SK-N-SH (cell line): ENCODE measurements around the gene NACC1.

Experiments
- EP300 ChIP-seq, 2 experiments: IDR thresholded peaks; 2 replicates each; pipeline versions ENCODE4 v1.4.0 to v1.6.1; 2012; ENCODE audit warnings: borderline replicate concordance in 1 of 2, low read depth in 1 of 2, low read length in 1 of 2
- FOXJ3 ChIP-seq: sonication (generic); formaldehyde crosslinking; IDR thresholded peaks from 2 replicates; pipeline ENCODE4 v1.5.1; 2020; ENCODE audit warnings: mild to moderate bottlenecking, missing genetic modification reagents
- GABPA ChIP-seq: IDR thresholded peaks from 2 replicates; pipeline ENCODE4 v1.4.0; 2012; ENCODE audit warnings: low read depth, mild to moderate bottlenecking
- GATA2 ChIP-seq: sonication (generic); formaldehyde crosslinking; IDR thresholded peaks from 2 replicates; pipeline ENCODE4 v1.5.0; 2020; ENCODE audit warnings: mild to moderate bottlenecking, missing genetic modification reagents
- NRF1 ChIP-seq: IDR thresholded peaks from 2 replicates; pipeline ENCODE4 v1.6.1; 2012; ENCODE audit warnings: low read depth, mild to moderate bottlenecking, low read length
- RAD21 ChIP-seq: IDR thresholded peaks from 2 replicates; pipeline ENCODE4 v1.6.1; 2012; ENCODE audit warnings: mild to moderate bottlenecking, low read length
- RCOR1 ChIP-seq: fragments of 150-350 bp; IDR thresholded peaks from 2 replicates; pipeline ENCODE4 v1.6.1; 2017; ENCODE audit warnings: antibody characterized with exemption, low read length
- REST ChIP-seq: IDR thresholded peaks from 2 replicates; pipeline ENCODE4 v1.6.1; 2012; ENCODE audit warnings: mild to moderate bottlenecking, low read depth, low read length, moderate library complexity
- TF ChIP-seq, protein P1 (sequence below): fragments of 200-600 bp; sonication (generic); IDR thresholded peaks from 2 replicates; pipeline ENCODE4 v1.6.1; 2017; ENCODE audit warnings: antibody characterized with exemption, mild to moderate bottlenecking, moderate library complexity
- TF ChIP-seq, protein P2 (sequence below): fragments of 150-350 bp; IDR thresholded peaks from 2 replicates; pipeline ENCODE4 v1.6.1; 2016; ENCODE audit warnings: mild to moderate bottlenecking, low read depth, low read length

DNA sequence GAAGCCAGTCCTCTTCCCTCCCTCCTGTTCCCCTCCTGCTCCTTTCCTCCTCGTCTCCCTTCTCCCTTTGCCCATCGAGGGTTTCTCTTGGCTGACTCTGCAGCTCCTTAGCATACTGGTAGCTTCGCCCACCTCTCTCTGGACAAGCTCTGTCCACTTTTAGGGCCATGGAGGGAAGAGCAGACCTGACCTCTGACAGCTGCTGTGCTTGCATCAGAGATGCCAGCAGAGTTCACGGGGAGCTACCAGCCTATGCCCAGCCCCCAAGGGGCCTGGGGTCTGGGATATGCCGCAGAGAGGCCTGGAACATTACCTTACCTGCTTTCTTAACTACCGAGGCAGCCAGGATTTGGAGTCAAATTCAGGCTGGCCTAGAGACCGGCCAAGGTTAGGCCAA lies 35.1 kb upstream of the NACC1 start:
- TF ChIP-seq, protein P1, sequence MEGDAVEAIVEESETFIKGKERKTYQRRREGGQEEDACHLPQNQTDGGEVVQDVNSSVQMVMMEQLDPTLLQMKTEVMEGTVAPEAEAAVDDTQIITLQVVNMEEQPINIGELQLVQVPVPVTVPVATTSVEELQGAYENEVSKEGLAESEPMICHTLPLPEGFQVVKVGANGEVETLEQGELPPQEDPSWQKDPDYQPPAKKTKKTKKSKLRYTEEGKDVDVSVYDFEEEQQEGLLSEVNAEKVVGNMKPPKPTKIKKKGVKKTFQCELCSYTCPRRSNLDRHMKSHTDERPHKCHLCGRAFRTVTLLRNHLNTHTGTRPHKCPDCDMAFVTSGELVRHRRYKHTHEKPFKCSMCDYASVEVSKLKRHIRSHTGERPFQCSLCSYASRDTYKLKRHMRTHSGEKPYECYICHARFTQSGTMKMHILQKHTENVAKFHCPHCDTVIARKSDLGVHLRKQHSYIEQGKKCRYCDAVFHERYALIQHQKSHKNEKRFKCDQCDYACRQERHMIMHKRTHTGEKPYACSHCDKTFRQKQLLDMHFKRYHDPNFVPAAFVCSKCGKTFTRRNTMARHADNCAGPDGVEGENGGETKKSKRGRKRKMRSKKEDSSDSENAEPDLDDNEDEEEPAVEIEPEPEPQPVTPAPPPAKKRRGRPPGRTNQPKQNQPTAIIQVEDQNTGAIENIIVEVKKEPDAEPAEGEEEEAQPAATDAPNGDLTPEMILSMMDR = no peak
- TF ChIP-seq, protein P2, sequence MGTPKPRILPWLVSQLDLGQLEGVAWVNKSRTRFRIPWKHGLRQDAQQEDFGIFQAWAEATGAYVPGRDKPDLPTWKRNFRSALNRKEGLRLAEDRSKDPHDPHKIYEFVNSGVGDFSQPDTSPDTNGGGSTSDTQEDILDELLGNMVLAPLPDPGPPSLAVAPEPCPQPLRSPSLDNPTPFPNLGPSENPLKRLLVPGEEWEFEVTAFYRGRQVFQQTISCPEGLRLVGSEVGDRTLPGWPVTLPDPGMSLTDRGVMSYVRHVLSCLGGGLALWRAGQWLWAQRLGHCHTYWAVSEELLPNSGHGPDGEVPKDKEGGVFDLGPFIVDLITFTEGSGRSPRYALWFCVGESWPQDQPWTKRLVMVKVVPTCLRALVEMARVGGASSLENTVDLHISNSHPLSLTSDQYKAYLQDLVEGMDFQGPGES = no peak
- no peak for TF ChIP-seq GABPA
- TF ChIP-seq FOXJ3 = no peak
- no peak for TF ChIP-seq RAD21
- no peak for TF ChIP-seq REST
- no peak for TF ChIP-seq EP300 (IDR thresholded peaks at IDR 0.05; ENCODE audit: borderline replicate concordance in 1 of 2, low read depth in 1 of 2, low read length in 1 of 2)
- TF ChIP-seq NRF1 = no peak
- no peak for TF ChIP-seq RCOR1
- no peak for TF ChIP-seq GATA2
